ENCODE results near the gene CAMKV. TPM values are rescaled to one million over a fixed set of nuclear protein-coding genes. Genes with fewer than 3 reads are reported as not detected.

CAMKV gene
- total RNA-seq, 1 experiment from 2014 or later, result 13.1 TPM

DNA sequence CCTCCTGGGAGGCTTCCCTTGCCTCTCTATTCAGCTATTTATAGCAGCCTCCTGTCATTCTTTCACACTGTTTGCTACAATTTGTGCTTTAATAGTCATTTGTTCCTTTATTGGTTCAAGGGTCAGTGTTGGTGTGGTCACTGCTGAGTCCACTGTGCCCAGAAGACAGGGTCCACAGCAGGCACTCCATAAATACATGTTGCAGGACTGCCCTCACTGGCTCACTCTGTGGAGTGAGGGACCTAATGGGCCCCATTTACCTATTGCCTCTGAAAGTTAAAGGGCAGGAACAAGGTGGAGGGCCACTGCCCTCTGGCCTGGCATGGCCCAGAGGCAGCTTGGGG, 17.2 kb upstream of the CAMKV start:
- intact Hi-C loops (cut with micrococcal nuclease; ENCODE audit: unreplicated experiment), result no loop called here
- POLR2A ChIA-PET, result no interaction called here
- TF ChIP-seq, protein P1, sequence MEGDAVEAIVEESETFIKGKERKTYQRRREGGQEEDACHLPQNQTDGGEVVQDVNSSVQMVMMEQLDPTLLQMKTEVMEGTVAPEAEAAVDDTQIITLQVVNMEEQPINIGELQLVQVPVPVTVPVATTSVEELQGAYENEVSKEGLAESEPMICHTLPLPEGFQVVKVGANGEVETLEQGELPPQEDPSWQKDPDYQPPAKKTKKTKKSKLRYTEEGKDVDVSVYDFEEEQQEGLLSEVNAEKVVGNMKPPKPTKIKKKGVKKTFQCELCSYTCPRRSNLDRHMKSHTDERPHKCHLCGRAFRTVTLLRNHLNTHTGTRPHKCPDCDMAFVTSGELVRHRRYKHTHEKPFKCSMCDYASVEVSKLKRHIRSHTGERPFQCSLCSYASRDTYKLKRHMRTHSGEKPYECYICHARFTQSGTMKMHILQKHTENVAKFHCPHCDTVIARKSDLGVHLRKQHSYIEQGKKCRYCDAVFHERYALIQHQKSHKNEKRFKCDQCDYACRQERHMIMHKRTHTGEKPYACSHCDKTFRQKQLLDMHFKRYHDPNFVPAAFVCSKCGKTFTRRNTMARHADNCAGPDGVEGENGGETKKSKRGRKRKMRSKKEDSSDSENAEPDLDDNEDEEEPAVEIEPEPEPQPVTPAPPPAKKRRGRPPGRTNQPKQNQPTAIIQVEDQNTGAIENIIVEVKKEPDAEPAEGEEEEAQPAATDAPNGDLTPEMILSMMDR (IDR thresholded peaks at IDR 0.05; ENCODE audit: insufficient read depth in 1 of 2, low read depth in 1 of 2, low read length in 1 of 2, severe bottlenecking in 1 of 2, unreplicated experiment in 1 of 2), result no peak
- CTCF ChIA-PET, result no interaction called here
- H3K9me3 Mint-ChIP-seq (ENCODE audit: unreplicated experiment), result no peaks in the 10 kb centered on the region
- Histone ChIP-seq H3K4me1 (peaks cover 6% of the 10 kb centered on the region; the same call in 1 of the 2 replicates), H3K36me3 (ENCODE audit: control insufficient read depth, insufficient read depth, low read length) (no peaks in the 10 kb centered on the region), H3K9me3 (no peaks in the 10 kb centered on the region), H3K27me3 (replicated peaks; ENCODE audit: control insufficient read depth, insufficient read depth, low read length) (no peaks in the 10 kb centered on the region), H3K4me3 (ENCODE audit: low read depth, low read length) (no peak overlapping the region)
- no peak overlapping the region for H3K4me3 Mint-ChIP-seq (ENCODE audit: unreplicated experiment)
- DNase-seq, result no peak
- BruUV-seq (replicated peaks), result no TSS peak
- peaks cover 2% of the 10 kb centered on the region for H3K4me1 Mint-ChIP-seq (ENCODE audit: low read depth, unreplicated experiment)
- no peaks in the 10 kb centered on the region for H3K27me3 Mint-ChIP-seq (ENCODE audit: insufficient read depth, unreplicated experiment)
- H3K27ac Mint-ChIP-seq (ENCODE audit: unreplicated experiment), result no peak overlapping the region
- H3K36me3 Mint-ChIP-seq (ENCODE audit: insufficient read depth, unreplicated experiment), result peaks cover 5% of the 10 kb centered on the region

DNA sequence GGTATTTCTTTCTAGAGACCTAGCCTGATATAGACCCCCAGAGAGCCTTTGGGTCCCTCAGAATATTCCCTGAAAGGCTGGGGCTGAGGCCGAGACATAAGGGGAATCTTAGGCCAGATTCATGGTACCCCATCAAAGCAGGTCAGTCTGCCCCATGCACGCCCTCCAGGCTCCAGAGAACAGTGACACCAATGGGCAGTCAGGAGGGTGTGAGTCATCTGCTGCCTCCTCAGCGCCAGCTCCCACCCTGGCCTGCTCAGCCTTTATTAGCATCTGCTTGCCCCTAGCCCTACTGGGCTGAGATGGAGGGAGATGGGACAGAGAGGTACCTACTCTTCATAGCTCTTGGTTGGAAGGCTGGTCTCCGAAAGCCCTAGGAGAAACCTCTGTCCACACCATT, 14.3 kb upstream of the CAMKV start:
- no TSS peak for BruUV-seq (replicated peaks)
- Mint-ChIP-seq H3K27me3 (ENCODE audit: insufficient read depth, unreplicated experiment) (no peaks in the 10 kb centered on the region), H3K9me3 (ENCODE audit: unreplicated experiment) (no peaks in the 10 kb centered on the region), H3K4me1 (ENCODE audit: low read depth, unreplicated experiment) (peaks cover 7% of the 10 kb centered on the region), H3K4me3 (ENCODE audit: unreplicated experiment) (no peak overlapping the region), H3K27ac (ENCODE audit: unreplicated experiment) (no peak overlapping the region), H3K36me3 (ENCODE audit: insufficient read depth, unreplicated experiment) (peaks cover 5% of the 10 kb centered on the region)
- Histone ChIP-seq H3K27me3 (replicated peaks; ENCODE audit: control insufficient read depth, insufficient read depth, low read length) (no peaks in the 10 kb centered on the region), H3K9me3 (no peaks in the 10 kb centered on the region), H3K4me3 (ENCODE audit: low read depth, low read length) (no peak overlapping the region), H3K4me1 (peaks cover 26% of the 10 kb centered on the region), H3K36me3 (ENCODE audit: control insufficient read depth, insufficient read depth, low read length) (no peaks in the 10 kb centered on the region)
- POLR2A ChIA-PET, result no interaction called here
- DNase-seq, result no peak
- TF ChIP-seq, protein P1 (IDR thresholded peaks at IDR 0.05; ENCODE audit: insufficient read depth in 1 of 2, low read depth in 1 of 2, low read length in 1 of 2, severe bottlenecking in 1 of 2, unreplicated experiment in 1 of 2), result no peak
- CTCF ChIA-PET, result no interaction called here
- intact Hi-C loops (cut with micrococcal nuclease; ENCODE audit: unreplicated experiment), result no loop called here

DNA sequence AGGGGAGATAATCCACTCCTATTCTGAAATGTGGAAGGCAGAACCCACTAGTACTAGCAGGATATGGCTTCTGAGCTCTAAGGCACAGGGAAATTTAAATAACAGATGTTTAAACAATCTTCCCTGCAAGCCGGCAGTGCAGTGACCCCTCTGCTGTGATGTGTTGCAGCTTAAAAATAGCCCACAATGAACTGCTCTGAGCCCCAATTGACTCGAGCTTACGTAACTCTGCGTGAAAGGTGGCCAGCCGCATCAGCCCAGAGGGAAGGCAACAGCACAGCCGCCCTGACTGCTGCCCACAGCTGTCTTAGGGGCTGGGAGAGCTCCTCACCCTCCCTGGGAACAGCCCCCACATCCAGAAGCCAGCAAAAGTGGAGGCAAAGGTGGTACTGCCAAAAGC, 12.5 kb upstream of the CAMKV start:
- CTCF ChIA-PET, result interaction anchor here (1.1 kb wide), 1 partner anchor 47 kb away, joined by 4 read pairs; the partner anchor contains the start of gene MON1A
- Mint-ChIP-seq H3K4me3 (ENCODE audit: unreplicated experiment) (no peak overlapping the region), H3K27ac (ENCODE audit: unreplicated experiment) (no peak overlapping the region), H3K36me3 (ENCODE audit: insufficient read depth, unreplicated experiment) (peaks cover 5% of the 10 kb centered on the region), H3K9me3 (ENCODE audit: unreplicated experiment) (no peaks in the 10 kb centered on the region), H3K4me1 (ENCODE audit: low read depth, unreplicated experiment) (peaks cover 7% of the 10 kb centered on the region), H3K27me3 (ENCODE audit: insufficient read depth, unreplicated experiment) (no peaks in the 10 kb centered on the region)
- DNase-seq, result no peak
- intact Hi-C loops (cut with micrococcal nuclease; ENCODE audit: unreplicated experiment), result no loop called here
- no peaks in the 10 kb centered on the region for H3K9me3 ChIP-seq
- H3K4me1 ChIP-seq, result peaks cover 26% of the 10 kb centered on the region
- TF ChIP-seq, protein P1 (IDR thresholded peaks at IDR 0.05; ENCODE audit: insufficient read depth in 1 of 2, low read depth in 1 of 2, low read length in 1 of 2, severe bottlenecking in 1 of 2, unreplicated experiment in 1 of 2), result no peak
- H3K27me3 ChIP-seq (replicated peaks; ENCODE audit: control insufficient read depth, insufficient read depth, low read length), result no peaks in the 10 kb centered on the region
- POLR2A ChIA-PET, result no interaction called here
- BruUV-seq (replicated peaks), result no TSS peak
- H3K36me3 ChIP-seq (ENCODE audit: control insufficient read depth, insufficient read depth, low read length), result no peaks in the 10 kb centered on the region
- no peak overlapping the region for H3K4me3 ChIP-seq (ENCODE audit: low read depth, low read length)
